Loucy (cell line): ENCODE data around the gene LAMC3.
"Not testable (repeated sequence)": the region's sequence is repeated elsewhere in the genome, so short reads cannot be mapped to it uniquely, and the experiment has no call there.

Source experiments
- H2AFZ ChIP-seq: fragments of 200-600 bp; sonication (generic); 2 replicates; pipeline ENCODE4 v1.6.0; 2016; ENCODE audit warnings: antibody characterized with exemption, mild to moderate bottlenecking, low read length, moderate library complexity
- H3F3A ChIP-seq: fragments of 200-600 bp; 2 replicates; pipeline ENCODE4 v1.6.0; 2016; ENCODE audit warnings: antibody characterized with exemption, low read depth, mild to moderate bottlenecking
- H3K27me3 ChIP-seq: fragments of 200-600 bp; sonication (generic); 2 replicates; pipeline ENCODE4 v1.6.1; 2014; ENCODE audit warnings: low read length, mild to moderate bottlenecking; ENCODE audit not compliant: insufficient read depth, poor library complexity, severe bottlenecking
- H3K36me3 ChIP-seq: fragments of 200-600 bp; sonication (generic); 2 replicates; pipeline ENCODE4 v1.6.1; 2016; ENCODE audit warnings: low read length; ENCODE audit not compliant: insufficient read depth
- H3K4me1 ChIP-seq: fragments of 200-600 bp; sonication (generic); 2 replicates; pipeline ENCODE4 v1.5.1; 2014; ENCODE audit warnings: low read length, mild to moderate bottlenecking; ENCODE audit not compliant: insufficient read depth, poor library complexity, severe bottlenecking
- H3K4me2 ChIP-seq: fragments of 200-600 bp; sonication (generic); 2 replicates; pipeline ENCODE4 v1.6.0; 2014; ENCODE audit warnings: antibody characterized with exemption, low read length, low read depth, mild to moderate bottlenecking; ENCODE audit not compliant: poor library complexity, severe bottlenecking
- H3K4me3 ChIP-seq: fragments of 200-600 bp; sonication (generic); 2 replicates; pipeline ENCODE4 v1.5.1; 2014; ENCODE audit warnings: low read length, mild to moderate bottlenecking, mixed read lengths; ENCODE audit not compliant: poor library complexity, severe bottlenecking
- H3K79me2 ChIP-seq: fragments of 200-600 bp; sonication (generic); 2 replicates; pipeline ENCODE4 v1.6.1; 2014; ENCODE audit warnings: low read length; ENCODE audit not compliant: insufficient read depth
- H3K9ac ChIP-seq: fragments of 200-600 bp; sonication (generic); 2 replicates; pipeline ENCODE4 v1.6.0; 2014; ENCODE audit warnings: mild to moderate bottlenecking, low read depth, low read length, moderate library complexity; ENCODE audit not compliant: poor library complexity, severe bottlenecking
- H3K9me2 ChIP-seq: fragments of 200-600 bp; sonication (generic); replicated peaks from 2 replicates; pipeline ENCODE4 v1.6.1; 2016; ENCODE audit warnings: low read depth, low read length, mixed read lengths
- H3K9me3 ChIP-seq: fragments of 200-600 bp; sonication (generic); 2 replicates; pipeline ENCODE4 v1.6.1; 2014; ENCODE audit warnings: mild to moderate bottlenecking, antibody characterized with exemption, low read length, low read depth; ENCODE audit not compliant: insufficient read depth
- H4K20me1 ChIP-seq: fragments of 200-600 bp; sonication (generic); 2 replicates; pipeline ENCODE4 v1.6.0; 2014; ENCODE audit warnings: antibody characterized with exemption, low read length, mild to moderate bottlenecking; ENCODE audit not compliant: insufficient read depth, poor library complexity, severe bottlenecking
- EZH2phosphoT487 ChIP-seq: fragments of 200-600 bp; IDR thresholded peaks from 2 replicates; pipeline ENCODE4 v1.6.1; 2018; ENCODE audit warnings: antibody characterized with exemption, mild to moderate bottlenecking, moderate library complexity, borderline replicate concordance
- TF ChIP-seq, protein P1 (sequence below): fragments of 200-600 bp; sonication (generic); conservative IDR thresholded peaks from 2 replicates; pipeline ENCODE4 v1.5.1; 2014; ENCODE audit warnings: mild to moderate bottlenecking, antibody characterized with exemption, low read length

LAMC3 gene

DNA sequence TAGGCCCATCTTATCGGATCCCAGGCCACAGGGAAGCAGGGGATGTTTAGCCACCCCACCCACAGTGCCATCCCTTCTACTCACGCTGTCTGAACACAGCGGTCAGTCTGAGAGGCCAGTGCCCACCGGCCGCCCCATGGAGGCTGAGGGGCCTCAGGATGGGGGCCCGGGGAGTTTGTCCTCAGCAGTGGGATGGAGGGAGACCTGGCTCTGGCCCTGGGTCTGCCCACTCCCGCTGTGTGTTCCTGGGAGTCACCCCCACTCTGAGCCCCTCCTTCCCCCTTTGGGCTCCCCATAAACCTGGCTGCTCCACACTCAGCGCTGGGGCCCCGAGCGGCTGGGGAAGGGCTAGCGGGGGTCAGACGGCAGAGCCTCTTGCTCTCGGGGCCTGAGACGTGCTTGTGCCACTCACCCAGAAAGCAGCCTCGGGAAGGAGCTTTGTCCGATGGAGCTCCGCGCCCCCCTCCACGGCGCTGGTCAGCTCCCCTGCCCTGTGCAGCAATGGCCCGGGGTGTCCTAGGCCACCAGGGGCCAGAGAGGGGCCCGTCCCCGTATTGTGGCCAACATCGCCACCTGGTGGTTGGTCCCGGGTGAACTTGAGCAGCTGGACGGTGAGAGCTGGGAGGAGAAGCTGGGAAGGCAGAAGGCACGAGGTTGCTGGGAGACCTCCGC is 10.9 kb upstream of the LAMC3 start:
- H3K79me2 ChIP-seq = no peaks in the 10 kb centered on the region
- no peaks in the 10 kb centered on the region for H3K4me1 ChIP-seq
- no peak overlapping the region for H3K4me2 ChIP-seq
- H3K9me3 ChIP-seq = no peaks in the 10 kb centered on the region
- no peaks in the 10 kb centered on the region for H4K20me1 ChIP-seq
- no peaks in the 10 kb centered on the region for H3K27me3 ChIP-seq
- no peak overlapping the region for H2AFZ ChIP-seq
- no peak overlapping the region for H3K9ac ChIP-seq
- H3F3A ChIP-seq = no peaks in the 10 kb centered on the region
- TF ChIP-seq EZH2phosphoT487 = no peak
- TF ChIP-seq, protein P1, sequence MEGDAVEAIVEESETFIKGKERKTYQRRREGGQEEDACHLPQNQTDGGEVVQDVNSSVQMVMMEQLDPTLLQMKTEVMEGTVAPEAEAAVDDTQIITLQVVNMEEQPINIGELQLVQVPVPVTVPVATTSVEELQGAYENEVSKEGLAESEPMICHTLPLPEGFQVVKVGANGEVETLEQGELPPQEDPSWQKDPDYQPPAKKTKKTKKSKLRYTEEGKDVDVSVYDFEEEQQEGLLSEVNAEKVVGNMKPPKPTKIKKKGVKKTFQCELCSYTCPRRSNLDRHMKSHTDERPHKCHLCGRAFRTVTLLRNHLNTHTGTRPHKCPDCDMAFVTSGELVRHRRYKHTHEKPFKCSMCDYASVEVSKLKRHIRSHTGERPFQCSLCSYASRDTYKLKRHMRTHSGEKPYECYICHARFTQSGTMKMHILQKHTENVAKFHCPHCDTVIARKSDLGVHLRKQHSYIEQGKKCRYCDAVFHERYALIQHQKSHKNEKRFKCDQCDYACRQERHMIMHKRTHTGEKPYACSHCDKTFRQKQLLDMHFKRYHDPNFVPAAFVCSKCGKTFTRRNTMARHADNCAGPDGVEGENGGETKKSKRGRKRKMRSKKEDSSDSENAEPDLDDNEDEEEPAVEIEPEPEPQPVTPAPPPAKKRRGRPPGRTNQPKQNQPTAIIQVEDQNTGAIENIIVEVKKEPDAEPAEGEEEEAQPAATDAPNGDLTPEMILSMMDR = peak; percentile 57
- H3K9me2 ChIP-seq = no peaks in the 10 kb centered on the region
- no peaks in the 10 kb centered on the region for H3K36me3 ChIP-seq
- no peak overlapping the region for H3K4me3 ChIP-seq

DNA sequence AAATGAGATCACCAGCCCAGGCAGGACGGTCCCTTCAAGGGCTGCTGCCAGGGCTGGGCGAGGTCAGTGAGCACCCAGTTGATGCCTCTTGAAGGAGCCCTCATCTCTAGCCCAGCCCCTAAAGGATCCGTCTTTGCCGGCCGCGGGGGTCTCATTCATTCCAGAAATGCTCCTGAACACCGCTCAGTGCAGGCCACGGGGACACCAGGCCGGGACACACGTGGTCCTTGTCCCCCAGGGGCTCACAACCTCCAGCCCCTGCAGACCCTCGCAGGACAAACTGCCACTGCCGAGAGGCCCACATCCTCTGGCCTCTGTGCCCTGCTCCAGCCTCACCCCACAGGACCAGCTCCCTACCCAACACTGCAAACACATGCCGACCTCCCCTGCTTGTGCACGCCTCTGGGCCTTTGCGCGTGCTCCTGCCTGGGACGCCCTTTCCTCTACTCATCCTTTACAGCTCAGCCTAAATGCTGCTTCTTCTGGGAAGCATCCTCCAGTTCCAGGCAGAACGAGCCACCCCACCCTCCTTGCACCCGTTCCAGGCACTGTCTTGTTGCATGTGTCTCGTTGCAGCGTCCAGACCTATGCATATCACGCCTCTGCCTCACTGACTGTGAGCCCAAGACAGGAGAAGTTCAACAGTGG is 10.3 kb upstream of the LAMC3 start:
- no peaks in the 10 kb centered on the region for H3K4me1 ChIP-seq
- H3F3A ChIP-seq = no peaks in the 10 kb centered on the region
- TF ChIP-seq EZH2phosphoT487 = no peak
- TF ChIP-seq, protein P1 = no peak
- H3K9ac ChIP-seq = no peak overlapping the region
- no peaks in the 10 kb centered on the region for H3K79me2 ChIP-seq
- no peak overlapping the region for H2AFZ ChIP-seq
- no peak overlapping the region for H3K4me3 ChIP-seq
- H3K27me3 ChIP-seq = no peaks in the 10 kb centered on the region
- no peaks in the 10 kb centered on the region for H3K9me2 ChIP-seq
- no peaks in the 10 kb centered on the region for H3K36me3 ChIP-seq
- H3K9me3 ChIP-seq = no peaks in the 10 kb centered on the region
- no peaks in the 10 kb centered on the region for H4K20me1 ChIP-seq
- no peak overlapping the region for H3K4me2 ChIP-seq

DNA sequence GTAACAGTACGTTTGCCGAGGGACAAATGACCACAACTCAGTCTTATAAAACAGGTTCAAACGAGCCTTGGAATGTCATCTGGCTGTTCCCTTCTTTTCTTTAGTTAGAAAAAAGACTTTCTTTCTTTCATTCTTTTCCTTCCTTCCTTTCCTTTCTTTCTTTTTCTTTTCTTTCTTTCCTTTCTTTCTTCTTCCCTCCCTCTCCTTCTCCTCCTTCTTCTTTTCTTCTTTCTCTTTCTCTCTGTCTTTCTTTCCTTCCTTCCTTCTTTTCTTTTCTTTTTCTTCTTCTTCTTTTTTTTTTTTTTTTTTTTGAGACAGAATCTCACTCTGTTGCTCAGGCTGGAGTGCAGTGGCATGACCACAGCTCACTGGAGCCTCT is 9.7 kb upstream of the LAMC3 start:
- H2AFZ ChIP-seq = no peak overlapping the region
- H3K9me3 ChIP-seq = no peaks in the 10 kb centered on the region
- H3F3A ChIP-seq = no peaks in the 10 kb centered on the region
- H3K27me3 ChIP-seq = no peaks in the 10 kb centered on the region
- no peak for TF ChIP-seq EZH2phosphoT487
- TF ChIP-seq, protein P1 = no peak
- no peaks in the 10 kb centered on the region for H3K9me2 ChIP-seq
- H3K4me1 ChIP-seq = no peaks in the 10 kb centered on the region
- H3K9ac ChIP-seq = no peak overlapping the region
- H4K20me1 ChIP-seq = no peaks in the 10 kb centered on the region
- H3K36me3 ChIP-seq = no peaks in the 10 kb centered on the region
- no peak overlapping the region for H3K4me3 ChIP-seq
- no peaks in the 10 kb centered on the region for H3K79me2 ChIP-seq
- no peak overlapping the region for H3K4me2 ChIP-seq

DNA sequence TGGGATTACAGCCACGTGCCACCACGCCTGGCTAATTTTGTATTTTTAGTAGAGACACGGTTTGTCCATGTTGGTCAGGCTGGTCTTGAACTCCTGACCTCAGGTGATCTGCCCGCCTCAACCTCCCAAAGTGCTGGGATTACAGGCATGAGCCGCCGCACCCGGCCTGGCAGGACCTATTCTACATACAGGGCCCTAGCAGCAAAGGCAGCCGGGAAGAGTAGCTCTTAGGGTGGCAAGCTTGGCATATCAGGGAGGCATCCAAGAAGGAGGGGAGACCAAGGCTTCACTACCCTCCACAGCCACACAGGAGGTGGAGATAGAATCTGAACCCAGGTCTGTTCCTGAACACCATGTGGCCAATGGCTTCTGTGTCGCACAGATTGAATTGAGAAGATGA is 8.4 kb upstream of the LAMC3 start:
- not testable (repeated sequence) for H2AFZ ChIP-seq, H3K4me1 ChIP-seq, H3K4me2 ChIP-seq, H3K79me2 ChIP-seq, H3K36me3 ChIP-seq, H3K27me3 ChIP-seq, H3F3A ChIP-seq, H3K9ac ChIP-seq, H3K9me2 ChIP-seq, H3K4me3 ChIP-seq, H3K9me3 ChIP-seq, H4K20me1 ChIP-seq
